ENCODE results near the gene DUOXA1. TPM values are rescaled to one million over a fixed set of nuclear protein-coding genes. Genes with fewer than 3 reads are reported as not detected.
"Not testable (repeated sequence)": the region's sequence is repeated elsewhere in the genome, so short reads cannot be mapped to it uniquely, and the experiment has no call there.

DUOXA1 gene
- total RNA-seq, 1 donor from 2014 or later, result 1.9 TPM

DNA sequence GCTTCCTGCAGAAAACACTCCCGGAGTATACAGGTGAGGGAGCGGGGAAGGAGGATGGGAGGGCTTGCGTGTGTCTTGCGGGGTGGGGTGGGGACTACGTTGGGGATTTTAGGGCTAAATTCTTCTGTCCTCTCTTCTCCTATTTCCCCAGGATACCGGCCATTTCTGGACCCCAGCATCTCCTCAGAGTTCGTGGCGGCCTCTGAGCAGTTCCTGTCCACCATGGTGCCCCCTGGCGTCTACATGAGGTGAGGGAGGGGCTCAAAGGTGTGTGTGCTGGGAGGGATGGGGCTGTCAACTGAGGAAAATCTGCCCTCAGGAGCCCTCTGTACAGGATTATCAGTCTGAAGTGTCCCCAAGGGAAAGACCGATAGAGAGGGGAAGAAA lies 6.7 kb upstream of the DUOXA1 start:
- Mint-ChIP-seq H3K36me3 (ENCODE audit: low read depth, unreplicated experiment) (peaks cover 6% of the 10 kb centered on the region), H3K4me3 (ENCODE audit: unreplicated experiment) (no peak overlapping the region), H3K27ac (ENCODE audit: unreplicated experiment) (no peak overlapping the region), H3K27me3 (ENCODE audit: unreplicated experiment) (peaks cover 28% of the 10 kb centered on the region), H3K9me3 (ENCODE audit: unreplicated experiment) (no peaks in the 10 kb centered on the region), H3K4me1 (ENCODE audit: unreplicated experiment) (peaks cover 5% of the 10 kb centered on the region)
- TF ChIP-seq, protein P1, sequence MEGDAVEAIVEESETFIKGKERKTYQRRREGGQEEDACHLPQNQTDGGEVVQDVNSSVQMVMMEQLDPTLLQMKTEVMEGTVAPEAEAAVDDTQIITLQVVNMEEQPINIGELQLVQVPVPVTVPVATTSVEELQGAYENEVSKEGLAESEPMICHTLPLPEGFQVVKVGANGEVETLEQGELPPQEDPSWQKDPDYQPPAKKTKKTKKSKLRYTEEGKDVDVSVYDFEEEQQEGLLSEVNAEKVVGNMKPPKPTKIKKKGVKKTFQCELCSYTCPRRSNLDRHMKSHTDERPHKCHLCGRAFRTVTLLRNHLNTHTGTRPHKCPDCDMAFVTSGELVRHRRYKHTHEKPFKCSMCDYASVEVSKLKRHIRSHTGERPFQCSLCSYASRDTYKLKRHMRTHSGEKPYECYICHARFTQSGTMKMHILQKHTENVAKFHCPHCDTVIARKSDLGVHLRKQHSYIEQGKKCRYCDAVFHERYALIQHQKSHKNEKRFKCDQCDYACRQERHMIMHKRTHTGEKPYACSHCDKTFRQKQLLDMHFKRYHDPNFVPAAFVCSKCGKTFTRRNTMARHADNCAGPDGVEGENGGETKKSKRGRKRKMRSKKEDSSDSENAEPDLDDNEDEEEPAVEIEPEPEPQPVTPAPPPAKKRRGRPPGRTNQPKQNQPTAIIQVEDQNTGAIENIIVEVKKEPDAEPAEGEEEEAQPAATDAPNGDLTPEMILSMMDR (IDR thresholded peaks at IDR 0.05; ENCODE audit: unreplicated experiment), result peak; percentile 25
- DNase-seq (ENCODE audit: low spot score), result peak; percentile 44

DNA sequence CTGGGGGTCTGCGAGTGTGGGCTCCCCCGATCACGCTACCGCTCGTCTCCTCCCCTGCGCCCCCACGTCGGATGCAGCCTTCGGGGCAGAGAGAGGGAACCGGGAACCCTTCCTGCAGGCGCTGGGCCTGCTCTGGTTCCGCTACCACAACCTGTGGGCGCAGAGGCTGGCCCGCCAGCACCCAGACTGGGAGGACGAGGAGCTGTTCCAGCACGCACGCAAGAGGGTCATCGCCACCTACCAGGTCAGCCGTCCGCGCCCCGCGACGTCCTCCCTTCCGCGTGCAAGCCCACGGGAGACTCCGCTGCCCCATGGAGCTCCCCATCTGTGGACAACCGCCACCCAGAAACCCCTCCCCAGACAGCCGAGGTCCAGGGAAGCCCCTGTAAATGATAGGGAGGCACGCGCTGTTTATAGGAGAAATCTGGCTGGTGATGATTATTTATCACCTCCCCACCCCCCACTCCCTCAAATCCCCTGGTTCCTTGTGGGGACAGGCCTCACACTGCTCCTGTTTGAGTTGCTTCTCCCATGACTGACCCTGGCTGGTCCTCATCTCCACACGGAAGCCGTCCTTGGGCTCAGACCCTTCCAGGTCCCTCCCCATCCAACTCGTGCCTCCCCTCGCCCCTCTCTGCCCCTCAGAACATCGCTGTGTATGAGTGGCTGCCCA lies 6.2 kb upstream of the DUOXA1 start:
- not testable (repeated sequence) for H3K9me3 Mint-ChIP-seq (ENCODE audit: unreplicated experiment); H3K4me3 Mint-ChIP-seq (ENCODE audit: unreplicated experiment); H3K36me3 Mint-ChIP-seq (ENCODE audit: low read depth, unreplicated experiment); H3K4me1 Mint-ChIP-seq (ENCODE audit: unreplicated experiment); DNase-seq (ENCODE audit: low spot score); H3K27ac Mint-ChIP-seq (ENCODE audit: unreplicated experiment)
- peaks cover 31% of the 10 kb centered on the region for H3K27me3 Mint-ChIP-seq (ENCODE audit: unreplicated experiment)

DNA sequence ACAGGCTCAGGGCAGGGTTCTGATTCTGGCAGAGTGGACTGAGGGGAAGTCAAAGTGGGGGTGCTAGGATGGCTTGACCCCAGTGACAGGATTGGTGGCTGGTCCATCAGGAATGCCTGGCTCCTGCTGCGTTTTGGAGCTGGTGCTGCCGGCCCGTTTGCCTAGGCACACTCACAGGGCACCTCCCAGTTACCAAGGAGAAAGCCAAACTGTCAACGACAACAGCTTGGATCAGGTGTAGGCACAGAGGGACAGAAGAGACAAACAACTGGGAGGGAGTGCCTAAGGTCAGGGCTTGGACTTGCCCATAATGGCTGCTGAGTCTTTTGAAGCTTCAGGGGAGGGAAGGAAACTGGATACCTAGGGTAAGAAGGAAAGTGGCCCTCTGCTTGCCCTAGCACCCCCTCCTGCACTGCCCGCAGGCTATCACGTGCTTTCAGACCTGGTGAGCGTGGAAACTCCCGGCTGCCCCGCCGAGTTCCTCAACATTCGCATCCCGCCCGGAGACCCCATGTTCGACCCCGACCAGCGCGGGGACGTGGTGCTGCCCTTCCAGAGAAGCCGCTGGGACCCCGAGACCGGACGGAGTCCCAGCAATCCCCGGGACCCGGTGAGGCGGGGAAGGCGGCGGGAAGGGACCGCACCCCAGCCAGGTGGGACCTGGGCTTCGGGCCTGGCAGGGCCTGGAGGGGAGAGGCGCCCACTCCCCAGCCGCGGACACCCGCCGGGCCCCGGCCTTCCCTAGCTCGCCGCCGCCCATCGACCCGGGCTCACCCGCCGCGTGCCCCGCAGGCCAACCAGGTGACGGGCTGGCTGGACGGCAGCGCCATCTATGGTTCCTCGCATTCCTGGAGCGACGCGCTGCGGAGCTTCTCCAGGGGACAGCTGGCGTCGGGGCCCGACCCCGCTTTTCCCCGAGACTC lies 5.3 kb upstream of the DUOXA1 start:
- Mint-ChIP-seq H3K9me3 (ENCODE audit: unreplicated experiment) (no peaks in the 10 kb centered on the region), H3K27ac (ENCODE audit: unreplicated experiment) (peak overlapping the region; percentile 70), H3K4me1 (ENCODE audit: unreplicated experiment) (peaks cover 5% of the 10 kb centered on the region), H3K27me3 (ENCODE audit: unreplicated experiment) (peaks cover 37% of the 10 kb centered on the region), H3K4me3 (ENCODE audit: unreplicated experiment) (no peak overlapping the region), H3K36me3 (ENCODE audit: low read depth, unreplicated experiment) (peaks cover 8% of the 10 kb centered on the region)
- peak; percentile 47 for DNase-seq (ENCODE audit: low spot score)
- TF ChIP-seq, protein P1 (IDR thresholded peaks at IDR 0.05; ENCODE audit: unreplicated experiment), result no peak

DNA sequence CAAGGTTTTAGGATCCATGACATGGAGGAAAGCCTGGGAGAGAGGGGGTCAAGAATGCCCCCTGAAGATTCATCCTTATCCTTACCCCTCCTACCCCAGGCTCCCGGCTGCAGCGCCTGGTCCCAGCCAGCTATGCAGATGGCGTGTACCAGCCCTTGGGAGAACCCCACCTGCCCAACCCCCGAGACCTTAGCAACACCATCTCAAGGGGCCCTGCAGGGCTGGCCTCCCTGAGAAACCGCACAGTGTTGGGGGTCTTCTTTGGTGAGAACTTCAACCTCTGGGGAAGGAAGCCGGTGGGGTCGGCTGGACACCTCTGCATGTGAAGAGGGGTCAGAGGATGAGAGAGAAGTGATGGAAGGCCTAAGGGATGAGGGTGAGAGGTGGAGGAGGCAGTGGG lies 4.4 kb upstream of the DUOXA1 start:
- peaks cover 8% of the 10 kb centered on the region for H3K36me3 Mint-ChIP-seq (ENCODE audit: low read depth, unreplicated experiment)
- H3K4me3 Mint-ChIP-seq (ENCODE audit: unreplicated experiment), result no peak overlapping the region
- peaks cover 37% of the 10 kb centered on the region for H3K27me3 Mint-ChIP-seq (ENCODE audit: unreplicated experiment)
- peaks cover 5% of the 10 kb centered on the region for H3K4me1 Mint-ChIP-seq (ENCODE audit: unreplicated experiment)
- no peak for DNase-seq (ENCODE audit: low spot score)
- TF ChIP-seq, protein P1 (IDR thresholded peaks at IDR 0.05; ENCODE audit: unreplicated experiment), result no peak
- H3K9me3 Mint-ChIP-seq (ENCODE audit: unreplicated experiment), result no peaks in the 10 kb centered on the region
- H3K27ac Mint-ChIP-seq (ENCODE audit: unreplicated experiment), result no peak overlapping the region

DNA sequence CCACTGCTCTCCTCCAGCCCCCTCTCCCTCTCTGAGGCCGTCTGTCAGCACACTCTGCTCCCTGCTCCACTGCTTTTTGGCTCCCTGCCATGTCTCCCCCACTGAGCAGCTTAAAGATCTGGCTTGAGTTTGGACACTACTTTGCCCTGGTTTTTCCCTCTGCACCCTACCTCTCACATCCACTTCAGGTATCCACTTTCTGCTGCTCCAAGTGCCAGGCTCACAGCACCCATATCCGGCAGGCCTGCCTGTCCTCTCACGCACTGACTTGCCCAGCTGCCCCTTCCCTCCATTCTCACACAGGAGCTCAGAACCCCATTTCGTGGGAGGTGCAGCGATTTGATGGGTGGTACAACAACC lies 3.9 kb upstream of the DUOXA1 start:
- TF ChIP-seq, protein P1 (IDR thresholded peaks at IDR 0.05; ENCODE audit: unreplicated experiment), result no peak
- Mint-ChIP-seq H3K27ac (ENCODE audit: unreplicated experiment) (no peak overlapping the region), H3K9me3 (ENCODE audit: unreplicated experiment) (no peaks in the 10 kb centered on the region), H3K4me3 (ENCODE audit: unreplicated experiment) (no peak overlapping the region), H3K4me1 (ENCODE audit: unreplicated experiment) (peaks cover 7% of the 10 kb centered on the region), H3K27me3 (ENCODE audit: unreplicated experiment) (peaks cover 42% of the 10 kb centered on the region), H3K36me3 (ENCODE audit: low read depth, unreplicated experiment) (peaks cover 8% of the 10 kb centered on the region)
- DNase-seq (ENCODE audit: low spot score), result no peak

Data from endothelial cell (in vitro differentiated cells).